GM18502 (cell line): ENCODE data around the gene BRME1.

ENCODE experiments used
- ATAC-seq: cut with Tn5 transposase; IDR thresholded peaks from one replicate; pipeline ENCODE4 v1.9.1; 2021; ENCODE audit warnings: mild to moderate bottlenecking; ENCODE audit not compliant: unreplicated experiment, poor library complexity

Gene BRME1

GRCh38 chr19:13905634-13906520 lies at the start of gene BRME1, which contains the start of gene CC2D1A:
Gene BRME1 (minus strand): TSS chr19:13906117. CDS start chr19:13904892, 1,225 bp downstream.
Gene CC2D1A (plus strand): TSS chr19:13906201. CDS start chr19:13906442, 241 bp downstream.
- ATAC-seq = peak; percentile 91

- ATAC-seq = no peak
Observed at GRCh38 chr19:13954185-13954584, 48.3 kb upstream of the BRME1 start.

- no peak for ATAC-seq
Observed at GRCh38 chr19:13952931-13953531, 47.1 kb upstream of the BRME1 start.

GRCh38 chr19:13952154-13952930 lies 46.4 kb upstream of the BRME1 start, which contains the start of gene DCAF15:
Gene DCAF15 (plus strand): TSS chr19:13952509. CDS start chr19:13952513, 4 bp downstream.
- ATAC-seq = peak; percentile 97

GRCh38 chr19:13951799-13952153 lies 45.9 kb upstream of the BRME1 start:
- peak; percentile 2 for ATAC-seq

- ATAC-seq = no peak
Observed at GRCh38 chr19:13951043-13951442, 45.1 kb upstream of the BRME1 start.

- ATAC-seq = no peak
Observed at GRCh38 chr19:13946414-13946813, 40.5 kb upstream of the BRME1 start.

- ATAC-seq = no peak
Observed at GRCh38 chr19:13942023-13942684, 36.2 kb upstream of the BRME1 start.

- ATAC-seq = no peak
Observed at GRCh38 chr19:13938301-13939064, 32.6 kb upstream of the BRME1 start, which contains the start of gene PODNL1. Gene PODNL1 (minus strand): TSS chr19:13938417. CDS start chr19:13938181, 236 bp downstream.

GRCh38 chr19:13937479-13938300 lies 31.8 kb upstream of the BRME1 start:
- no peak for ATAC-seq

- no peak for ATAC-seq
Observed at GRCh38 chr19:13935765-13936510, 30.0 kb upstream of the BRME1 start.

GRCh38 chr19:13934785-13935109 lies 28.8 kb upstream of the BRME1 start:
- no peak for ATAC-seq

GRCh38 chr19:13932911-13933393 lies 27.0 kb upstream of the BRME1 start:
- ATAC-seq = no peak

GRCh38 chr19:13932149-13932637 lies 26.3 kb upstream of the BRME1 start:
- no peak for ATAC-seq

GRCh38 chr19:13931391-13932148 lies 25.7 kb upstream of the BRME1 start:
- ATAC-seq = no peak

- no peak for ATAC-seq
Observed at GRCh38 chr19:13930402-13930801, 24.5 kb upstream of the BRME1 start.

- no peak for ATAC-seq
Observed at GRCh38 chr19:13929956-13930355, 24.0 kb upstream of the BRME1 start.
